ENCODE data around the gene GUCD1.

The GUCD1 gene

DNA sequence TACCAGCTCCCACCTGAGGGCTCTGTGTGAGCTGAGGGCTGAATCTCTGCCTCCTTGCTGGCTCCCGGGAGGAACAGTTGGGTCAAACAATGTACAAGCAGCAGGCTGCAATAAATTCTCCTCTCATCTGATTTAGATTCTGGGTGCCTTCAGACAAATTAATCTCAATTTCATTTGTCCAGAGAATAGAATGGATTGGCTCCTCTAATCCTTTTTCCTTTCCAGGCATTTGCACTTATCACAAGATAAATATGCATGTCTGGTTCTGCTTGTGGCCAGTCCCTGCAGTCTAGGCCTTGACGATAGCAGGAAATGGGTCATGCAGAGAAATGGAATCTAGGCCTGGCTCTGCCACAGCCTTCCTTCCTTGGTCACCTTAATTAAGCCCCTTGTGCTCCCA is 31.1 kb downstream of the GUCD1 start:
- TF ChIP-seq, protein P1, sequence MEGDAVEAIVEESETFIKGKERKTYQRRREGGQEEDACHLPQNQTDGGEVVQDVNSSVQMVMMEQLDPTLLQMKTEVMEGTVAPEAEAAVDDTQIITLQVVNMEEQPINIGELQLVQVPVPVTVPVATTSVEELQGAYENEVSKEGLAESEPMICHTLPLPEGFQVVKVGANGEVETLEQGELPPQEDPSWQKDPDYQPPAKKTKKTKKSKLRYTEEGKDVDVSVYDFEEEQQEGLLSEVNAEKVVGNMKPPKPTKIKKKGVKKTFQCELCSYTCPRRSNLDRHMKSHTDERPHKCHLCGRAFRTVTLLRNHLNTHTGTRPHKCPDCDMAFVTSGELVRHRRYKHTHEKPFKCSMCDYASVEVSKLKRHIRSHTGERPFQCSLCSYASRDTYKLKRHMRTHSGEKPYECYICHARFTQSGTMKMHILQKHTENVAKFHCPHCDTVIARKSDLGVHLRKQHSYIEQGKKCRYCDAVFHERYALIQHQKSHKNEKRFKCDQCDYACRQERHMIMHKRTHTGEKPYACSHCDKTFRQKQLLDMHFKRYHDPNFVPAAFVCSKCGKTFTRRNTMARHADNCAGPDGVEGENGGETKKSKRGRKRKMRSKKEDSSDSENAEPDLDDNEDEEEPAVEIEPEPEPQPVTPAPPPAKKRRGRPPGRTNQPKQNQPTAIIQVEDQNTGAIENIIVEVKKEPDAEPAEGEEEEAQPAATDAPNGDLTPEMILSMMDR (IDR thresholded peaks at IDR 0.05; ENCODE audit: low read depth, low read length): no peak

DNA sequence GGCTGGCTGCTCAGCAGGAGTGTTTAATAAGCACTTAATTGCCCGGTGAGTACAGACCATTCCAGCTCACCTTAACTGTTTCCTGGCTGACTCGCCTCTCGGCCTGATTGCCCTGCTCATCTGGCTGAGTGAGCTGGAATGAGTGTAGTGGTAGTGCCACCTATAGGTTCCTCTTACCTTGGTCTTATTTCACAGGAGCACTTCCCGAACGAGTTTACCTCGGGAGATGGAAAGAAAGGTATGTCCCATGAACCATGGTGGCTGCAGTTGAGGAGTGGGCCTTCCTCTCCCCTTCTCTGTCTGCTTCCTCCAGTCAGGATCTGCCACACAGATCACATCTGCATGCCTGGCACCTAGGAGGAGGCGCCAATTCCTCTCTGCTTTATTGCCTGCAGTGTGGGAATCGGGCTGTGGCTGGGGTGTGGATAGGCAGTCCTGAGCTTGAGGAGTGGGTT is 33.1 kb downstream of the GUCD1 start:
- peak; percentile 64 for DNase-seq (ENCODE audit: low read depth, low spot score)
- no peak overlapping the region for H3K4me3 ChIP-seq (ENCODE audit: low read depth, low read length)
- in situ Hi-C loops (cut with HindIII; ENCODE audit: low sequenced_read_pairs): no loop called here
- TF ChIP-seq, protein P1 (IDR thresholded peaks at IDR 0.05; ENCODE audit: low read depth, low read length): peak; percentile 57

More for the DNA sequence above, 31.1 kb downstream of the GUCD1 start:
- H3K4me3 ChIP-seq (ENCODE audit: low read depth, low read length): no peak overlapping the region
- peak; percentile 26 for DNase-seq (ENCODE audit: low read depth, low spot score)
- in situ Hi-C loops (cut with HindIII; ENCODE audit: low sequenced_read_pairs): no loop called here

DNA sequence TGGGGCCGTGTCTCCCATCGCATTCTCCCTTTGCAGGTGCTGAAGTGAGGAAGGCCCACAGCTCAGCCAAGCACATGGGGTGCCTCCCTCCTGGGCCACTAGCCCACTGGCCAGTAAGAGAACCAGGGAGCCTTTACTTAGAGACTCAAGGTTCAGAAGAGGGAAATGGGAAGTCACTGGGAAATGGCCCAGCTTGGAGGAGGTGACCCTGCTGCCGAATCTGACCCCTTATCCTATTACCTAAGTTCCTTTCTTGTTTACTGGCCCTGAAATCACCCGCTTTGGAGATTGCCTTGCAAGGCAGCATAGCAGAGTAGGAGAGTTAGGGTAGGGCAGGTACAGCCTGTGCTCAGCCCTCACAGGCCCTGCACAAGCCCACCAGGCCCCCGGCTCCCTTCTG is 35.4 kb downstream of the GUCD1 start:
- TF ChIP-seq, protein P1 (IDR thresholded peaks at IDR 0.05; ENCODE audit: low read depth, low read length): no peak
- no peak for DNase-seq (ENCODE audit: low read depth, low spot score)
- H3K4me3 ChIP-seq (ENCODE audit: low read depth, low read length): no peak overlapping the region
- in situ Hi-C loops (cut with HindIII; ENCODE audit: low sequenced_read_pairs): no loop called here

DNA sequence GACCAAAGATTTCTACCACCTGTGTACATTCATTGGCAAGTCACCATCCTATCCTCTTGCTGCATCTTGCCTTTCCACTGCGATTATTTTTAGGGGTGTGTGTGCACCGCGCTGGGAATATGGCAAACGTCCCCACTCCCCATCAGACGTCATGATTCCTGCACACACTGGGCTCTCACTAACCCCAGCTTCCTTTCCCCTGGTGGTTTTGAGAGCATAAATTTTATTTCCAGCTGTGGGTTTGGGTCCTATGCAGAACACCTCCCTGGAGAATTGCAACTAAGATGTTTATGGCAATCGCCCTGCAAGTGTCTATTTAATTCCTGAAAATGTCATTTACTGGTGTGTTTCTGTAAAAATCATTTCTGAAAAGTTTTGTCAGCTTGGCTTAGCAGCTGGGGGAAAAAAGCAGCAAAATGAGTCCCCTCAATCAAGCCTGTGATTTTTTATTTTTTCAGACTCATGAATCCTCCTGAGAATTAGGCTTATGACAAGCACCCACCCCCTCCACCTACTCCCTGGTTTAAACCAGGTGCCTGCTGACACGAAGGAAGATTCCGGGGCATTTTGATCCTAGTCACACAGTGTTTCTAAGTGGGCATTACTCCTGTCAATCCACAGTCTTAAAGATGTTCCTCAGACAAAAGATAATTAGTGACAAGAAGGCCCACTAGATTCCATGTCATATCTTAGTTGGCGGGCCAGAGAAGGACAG is 36.0 kb downstream of the GUCD1 start:
- TF ChIP-seq, protein P1 (IDR thresholded peaks at IDR 0.05; ENCODE audit: low read depth, low read length): no peak
- no peak overlapping the region for H3K4me3 ChIP-seq (ENCODE audit: low read depth, low read length)
- in situ Hi-C loops (cut with HindIII; ENCODE audit: low sequenced_read_pairs): no loop called here
- DNase-seq (ENCODE audit: low read depth, low spot score): no peak

DNA sequence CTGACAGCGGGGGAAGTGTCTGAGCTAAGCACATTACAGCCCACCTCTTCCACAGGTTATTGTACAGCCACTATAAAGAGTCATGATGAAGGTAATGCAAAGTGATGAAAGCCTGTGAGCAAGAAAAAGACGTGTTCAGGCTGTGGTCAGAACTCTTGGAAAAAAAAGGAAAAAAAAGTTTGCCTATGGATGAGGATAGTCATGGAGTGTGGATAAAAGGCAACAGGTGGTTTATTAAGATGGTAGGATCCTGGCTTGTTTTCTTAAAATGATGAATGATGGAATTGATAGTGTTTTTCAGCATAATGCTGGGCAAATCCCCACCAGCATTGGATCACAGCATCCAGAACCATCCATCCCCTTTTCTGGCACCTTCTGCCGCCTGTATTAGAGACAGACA is 36.7 kb downstream of the GUCD1 start:
- in situ Hi-C loops (cut with HindIII; ENCODE audit: low sequenced_read_pairs): no loop called here
- H3K4me3 ChIP-seq (ENCODE audit: low read depth, low read length): no peak overlapping the region
- TF ChIP-seq, protein P1 (IDR thresholded peaks at IDR 0.05; ENCODE audit: low read depth, low read length): no peak
- no peak for DNase-seq (ENCODE audit: low read depth, low spot score)

DNA sequence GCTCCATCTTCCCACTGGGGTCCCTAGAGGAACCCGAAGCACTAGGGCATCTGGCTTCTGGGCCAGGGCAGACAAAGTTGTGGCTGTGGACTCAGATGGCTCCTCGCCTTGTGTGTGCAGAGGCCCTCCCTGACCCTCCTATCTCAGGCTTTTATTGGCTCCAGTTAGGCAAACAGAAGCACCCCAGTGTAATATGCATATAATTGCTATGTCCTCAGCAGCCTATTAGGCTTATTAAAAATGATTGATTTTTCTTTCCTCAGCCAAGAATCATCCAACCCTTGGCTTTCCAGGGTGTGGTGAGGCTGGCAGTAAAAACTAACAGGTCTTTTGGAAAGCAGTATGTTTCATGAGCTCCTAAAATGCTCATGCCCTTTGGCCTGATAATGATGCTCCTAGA is 37.5 kb downstream of the GUCD1 start:
- in situ Hi-C loops (cut with HindIII; ENCODE audit: low sequenced_read_pairs): no loop called here
- no peak overlapping the region for H3K4me3 ChIP-seq (ENCODE audit: low read depth, low read length)
- DNase-seq (ENCODE audit: low read depth, low spot score): no peak
- TF ChIP-seq, protein P1 (IDR thresholded peaks at IDR 0.05; ENCODE audit: low read depth, low read length): no peak
